Spleen (tissue), 7 donors: ENCODE measurements around the gene KRT83.

Experiments
- CTCF ChIP-seq, 11 experiments: fragments of 200-600 bp in 7 of 11; fragments of 450-650 bp in 4 of 11; sonication (generic) in 4 of 11; IDR thresholded peaks in 8 of 11; conservative IDR thresholded peaks in 3 of 11; 1 replicate in 7 of 11; 2 replicates in 4 of 11; pipeline versions ENCODE4 v1.4.0 to v1.8.0; 2016 to 2021; ENCODE audit warnings: antibody characterized with exemption in 11 of 11, inconsistent platforms in 4 of 11, mild to moderate bottlenecking in 1 of 11
- POLR2A ChIP-seq, 3 donors: fragments of 450-650 bp; IDR thresholded peaks; one replicate each; pipeline ENCODE4 v1.5.1; 2017; ENCODE audit warnings: antibody characterized with exemption in 3 of 3, mild to moderate bottlenecking in 1 of 3
- POLR2AphosphoS5 ChIP-seq, 3 donors: sonication (generic); formaldehyde crosslinking; IDR thresholded peaks; one replicate each; pipeline ENCODE4 v1.5.1; 2017; ENCODE audit warnings: antibody characterized with exemption in 3 of 3
- donor health status: DM: no; HTN: no; CAD: no; lungs with moderate emphysema.
- donor health status: DM: no; HTN: no; CAD: no.
- donor health status: DM: no; HTN: no; CAD: no.

DNA sequence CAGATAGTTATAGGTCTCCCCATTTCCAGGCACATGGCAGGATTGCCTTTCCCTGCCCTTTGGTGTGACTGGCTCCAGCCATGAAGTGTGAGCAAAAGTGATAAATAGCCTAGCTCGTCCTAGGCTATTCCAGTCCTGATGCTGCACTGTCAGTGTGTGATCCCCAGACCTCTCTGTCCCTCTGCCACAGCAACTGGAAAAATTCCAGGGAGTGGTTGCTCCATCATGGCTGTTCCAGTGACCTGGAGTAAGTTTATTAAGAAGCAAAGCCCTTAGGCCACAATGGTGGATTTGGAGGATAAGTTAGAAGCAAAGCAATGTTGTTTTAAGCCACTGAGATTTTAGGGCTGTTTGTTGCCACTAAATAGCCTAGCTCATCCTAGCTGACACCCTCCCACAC, 9.8 kb upstream of the KRT83 start:
- TF ChIP-seq CTCF (IDR thresholded peaks at IDR 0.05 in 8 of 11, conservative IDR thresholded peaks at IDR 0.05 in 3 of 11) = no peak
- no peak for TF ChIP-seq POLR2AphosphoS5 (IDR thresholded peaks at IDR 0.05)
- no peak for TF ChIP-seq POLR2A (IDR thresholded peaks at IDR 0.05)
